ENCODE data around the gene STAT2. TPM values are rescaled to one million over a fixed set of nuclear protein-coding genes. Genes with fewer than 3 reads are reported as not detected.

The STAT2 gene
- total RNA-seq, 5 donors from 2014 or later (not counting 1 experiment from before 2014, with no cell fraction given): 117 to 187 (median 162) TPM

DNA sequence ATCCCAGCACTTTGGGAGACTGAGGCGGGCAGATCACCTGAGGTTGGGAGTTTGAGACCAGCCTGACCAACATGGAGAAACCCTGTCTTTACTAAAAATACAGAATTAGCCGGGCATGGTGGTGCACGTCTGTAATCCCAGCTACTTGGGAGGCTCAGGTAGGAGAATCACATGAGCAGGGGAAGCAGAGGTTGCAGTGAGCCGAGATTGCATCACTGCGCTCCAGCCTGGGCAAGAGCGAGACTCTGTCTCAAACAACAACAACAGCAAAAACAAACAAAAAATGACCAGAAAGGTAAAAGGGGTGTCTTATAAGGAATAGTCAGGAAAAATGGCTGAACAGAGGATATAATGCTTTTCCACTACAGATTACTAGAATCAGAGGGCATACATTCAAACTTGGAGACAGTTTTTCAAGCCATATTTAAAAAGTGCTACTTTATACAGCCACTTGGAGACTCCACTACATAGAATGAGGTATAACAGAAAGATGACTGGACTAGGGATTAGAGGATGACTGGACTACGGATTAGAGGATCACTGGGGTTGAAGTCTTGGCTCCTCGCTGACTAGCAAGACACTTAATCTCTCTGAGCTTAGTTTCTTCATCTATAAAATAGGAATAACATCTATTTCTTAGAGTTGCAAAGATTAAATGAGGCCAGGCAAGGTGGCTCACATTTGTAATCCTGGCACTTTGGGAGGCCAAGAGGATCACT lies 54.9 kb downstream of the STAT2 start:
- ChIA-PET POLR2A (no interaction called here), CTCF (interaction anchor here in 1 of 2 donors (0.7 kb wide), 1 partner anchor 11 kb away, joined by 3 read pairs; the partner anchor contains the start of gene CNPY2)
- no peak for DNase-seq
- Histone ChIP-seq H3K27ac (ENCODE audit: low read length) (no peak overlapping the region), H3K4me3 (ENCODE audit: control insufficient read depth in 1 of 2, extremely low read depth in 1 of 2, low read length in 1 of 2) (no peak overlapping the region), H3K4me1 (ENCODE audit: control insufficient read depth in 1 of 2, extremely low read depth in 1 of 2, insufficient read depth in 2 of 2, low read length in 2 of 2) (peaks cover 3 to 23% of the 10 kb centered on the region in 2 experiments), H3K36me3 (ENCODE audit: control insufficient read depth in 2 of 2, extremely low read depth in 1 of 2, insufficient read depth in 1 of 2, low read length in 1 of 2) (peaks cover 0 to 28% of the 10 kb centered on the region in 2 donors), H3K9me3 (no peaks in the 10 kb centered on the region), H3K27me3 (replicated peaks in 1 of 2; ENCODE audit: control insufficient read depth in 2 of 2, extremely low read depth in 1 of 2, insufficient read depth in 2 of 2, low read length in 1 of 2) (no peaks in the 10 kb centered on the region)
- 100% methylated on average over 2 of the region's 8 CpGs for WGBS (ENCODE audit: insufficient coverage)
- H3K9me3 Mint-ChIP-seq: no peaks in the 10 kb centered on the region
- H3K27me3 Mint-ChIP-seq: no peaks in the 10 kb centered on the region
- no peak for ATAC-seq (replicated peaks in 1 of 4)
- peaks cover 13% of the 10 kb centered on the region for H3K36me3 Mint-ChIP-seq
- H3K4me1 Mint-ChIP-seq: peaks cover 21 to 23% (median 22%) of the 10 kb centered on the region in 3 donors
- peak overlapping the region in 1 of 2 donors; percentile 82 for H3K27ac Mint-ChIP-seq
- H3K4me3 Mint-ChIP-seq: no peak overlapping the region

- Mint-ChIP-seq H3K36me3 (peaks cover 10% of the 10 kb centered on the region), H3K4me3 (no peak overlapping the region), H3K4me1 (peaks cover 26 to 28% (median 26%) of the 10 kb centered on the region in 3 donors), H3K27ac (no peak overlapping the region), H3K27me3 (no peaks in the 10 kb centered on the region), H3K9me3 (no peaks in the 10 kb centered on the region)
- Histone ChIP-seq H3K4me3 (ENCODE audit: control insufficient read depth in 1 of 2, extremely low read depth in 1 of 2, low read length in 1 of 2) (no peak overlapping the region), H3K27ac (ENCODE audit: low read length) (no peak overlapping the region), H3K36me3 (ENCODE audit: control insufficient read depth in 2 of 2, extremely low read depth in 1 of 2, insufficient read depth in 1 of 2, low read length in 1 of 2) (peaks cover 0 to 24% of the 10 kb centered on the region in 2 donors), H3K4me1 (ENCODE audit: control insufficient read depth in 1 of 2, extremely low read depth in 1 of 2, insufficient read depth in 2 of 2, low read length in 2 of 2) (peaks cover 4 to 29% of the 10 kb centered on the region in 2 experiments), H3K9me3 (no peaks in the 10 kb centered on the region), H3K27me3 (replicated peaks in 1 of 2; ENCODE audit: control insufficient read depth in 2 of 2, extremely low read depth in 1 of 2, insufficient read depth in 2 of 2, low read length in 1 of 2) (no peaks in the 10 kb centered on the region)
- ChIA-PET POLR2A (no interaction called here), CTCF (interaction anchor here in 1 of 2 donors (0.6 kb wide), 1 partner anchor 200 kb away, joined by 5 read pairs; no protein-coding TSS in a partner anchor)
- WGBS (ENCODE audit: insufficient coverage): 100% methylated on average over 2 of the region's 3 CpGs
- no peak for ATAC-seq (replicated peaks in 1 of 4)
- no peak for DNase-seq
Observed at GRCh38 chr12:56304276-56304675, 55.6 kb downstream of the STAT2 start.

- no peaks in the 10 kb centered on the region for H3K27me3 Mint-ChIP-seq
- ATAC-seq (replicated peaks in 1 of 4): no peak
- CTCF ChIA-PET: interaction anchor here (0.5 to 1.7 kb wide), 9 partner anchors 16 to 787 kb away, joined by 3 to 5 read pairs (median 4); partner anchors contain the start of genes ANKRD52 (in 1 of the 2), COQ10A (in 1 of the 2) and SMARCC2 (in 1 of the 2)
- H3K4me3 ChIP-seq (ENCODE audit: control insufficient read depth in 1 of 2, extremely low read depth in 1 of 2, low read length in 1 of 2): peak overlapping the region; percentile 25 to 83
- no peaks in the 10 kb centered on the region for H3K27me3 ChIP-seq (replicated peaks in 1 of 2; ENCODE audit: control insufficient read depth in 2 of 2, extremely low read depth in 1 of 2, insufficient read depth in 2 of 2, low read length in 1 of 2)
- peaks cover 21% of the 10 kb centered on the region for H3K36me3 Mint-ChIP-seq
- peak in 2 of 35 experiments; percentile 2 to 16 for DNase-seq
- H3K4me3 Mint-ChIP-seq: peak overlapping the region; percentile 91 to 94 (median 92)
- H3K27ac Mint-ChIP-seq: peak overlapping the region; percentile 92 to 94
- peak overlapping the region; percentile 98 for H3K27ac ChIP-seq (ENCODE audit: low read length)
- H3K36me3 ChIP-seq (ENCODE audit: control insufficient read depth in 2 of 2, extremely low read depth in 1 of 2, insufficient read depth in 1 of 2, low read length in 1 of 2): peaks cover 3 to 11% of the 10 kb centered on the region in 2 donors
- POLR2A ChIA-PET: interaction anchor here in 1 of 2 donors (0.5 kb wide), 1 partner anchor 59 kb away, joined by 5 read pairs; the partner anchor contains the start of gene STAT2
- H3K4me1 ChIP-seq (ENCODE audit: control insufficient read depth in 1 of 2, extremely low read depth in 1 of 2, insufficient read depth in 2 of 2, low read length in 2 of 2): peaks cover 17 to 57% of the 10 kb centered on the region in 2 experiments
- H3K9me3 ChIP-seq: no peaks in the 10 kb centered on the region
- no peaks in the 10 kb centered on the region for H3K9me3 Mint-ChIP-seq
- H3K4me1 Mint-ChIP-seq: peaks cover 56 to 61% (median 59%) of the 10 kb centered on the region in 3 donors
- 62% methylated on average over 18 of the region's 21 CpGs for WGBS (ENCODE audit: insufficient coverage)
Observed at GRCh38 chr12:56300644-56301464, 59.1 kb downstream of the STAT2 start.

- peak within 1 kb of the TSS; percentile 91 to 94 (median 92) for H3K4me3 Mint-ChIP-seq
- ChIA-PET POLR2A (interaction anchor here in 1 of 2 donors (1.0 kb wide), 1 partner anchor 60 kb away, joined by 6 read pairs; the partner anchor contains the start of gene STAT2), CTCF (interaction anchor here (1.0 to 1.7 kb wide), 6 partner anchors 25 to 164 kb away, joined by 3 to 4 read pairs (median 4); partner anchors contain the start of genes ANKRD52 (in 1 of the 2), COQ10A (in 1 of the 2) and RNF41 (in 1 of the 2))
- Histone ChIP-seq H3K27ac (ENCODE audit: low read length) (peak within 1 kb of the TSS; percentile 98), H3K4me1 (ENCODE audit: control insufficient read depth in 1 of 2, extremely low read depth in 1 of 2, insufficient read depth in 2 of 2, low read length in 2 of 2) (peaks cover 17 to 57% of the 10 kb centered on the region in 2 experiments), H3K36me3 (ENCODE audit: control insufficient read depth in 2 of 2, extremely low read depth in 1 of 2, insufficient read depth in 1 of 2, low read length in 1 of 2) (peaks cover 3% of the 10 kb centered on the region in 2 donors), H3K27me3 (replicated peaks in 1 of 2; ENCODE audit: control insufficient read depth in 2 of 2, extremely low read depth in 1 of 2, insufficient read depth in 2 of 2, low read length in 1 of 2) (no peaks in the 10 kb centered on the region), H3K4me3 (ENCODE audit: control insufficient read depth in 1 of 2, extremely low read depth in 1 of 2, low read length in 1 of 2) (peak within 1 kb of the TSS; percentile 78 to 83), H3K9me3 (no peaks in the 10 kb centered on the region)
- no peaks in the 10 kb centered on the region for H3K9me3 Mint-ChIP-seq
- peak; percentile 94 to 100 (median 99) for DNase-seq
- H3K27ac Mint-ChIP-seq: peak within 1 kb of the TSS; percentile 92 to 94
- peaks cover 59 to 61% (median 59%) of the 10 kb centered on the region in 3 donors for H3K4me1 Mint-ChIP-seq
- H3K27me3 Mint-ChIP-seq: no peaks in the 10 kb centered on the region
- ATAC-seq (replicated peaks in 1 of 4): peak; percentile 94 to 96 (median 94)
- H3K36me3 Mint-ChIP-seq: peaks cover 19% of the 10 kb centered on the region
- 0% methylated on average over 48 of the region's 63 CpGs for WGBS (ENCODE audit: insufficient coverage)
Observed at GRCh38 chr12:56299853-56300643, 59.9 kb downstream of the STAT2 start, which contains the start of gene CS. TSS of gene CS (minus strand) at chr12:56300330. CDS start at chr12:56300201, 129 bp downstream.

- 0% methylated on average over 4 of the region's 10 CpGs for WGBS (ENCODE audit: insufficient coverage)
- H3K4me3 Mint-ChIP-seq: peak overlapping the region; percentile 91 to 94 (median 92)
- no peaks in the 10 kb centered on the region for H3K9me3 Mint-ChIP-seq
- no peaks in the 10 kb centered on the region for H3K9me3 ChIP-seq
- peaks cover 2 to 3% of the 10 kb centered on the region in 2 donors for H3K36me3 ChIP-seq (ENCODE audit: control insufficient read depth in 2 of 2, extremely low read depth in 1 of 2, insufficient read depth in 1 of 2, low read length in 1 of 2)
- DNase-seq: peak in 18 of 35 experiments; percentile 3 to 56 (median 16)
- H3K4me3 ChIP-seq (ENCODE audit: control insufficient read depth in 1 of 2, extremely low read depth in 1 of 2, low read length in 1 of 2): peak overlapping the region; percentile 78 to 83
- H3K27me3 ChIP-seq (replicated peaks in 1 of 2; ENCODE audit: control insufficient read depth in 2 of 2, extremely low read depth in 1 of 2, insufficient read depth in 2 of 2, low read length in 1 of 2): no peaks in the 10 kb centered on the region
- CTCF ChIA-PET: interaction anchor here (0.5 to 1.7 kb wide), 8 partner anchors 19 to 165 kb away, joined by 3 to 7 read pairs (median 4); partner anchors contain the start of genes ANKRD52 (in 1 of the 2), COQ10A (in 1 of the 2), RNF41 (in 1 of the 2) and STAT2 (in 1 of the 2)
- H3K27ac ChIP-seq (ENCODE audit: low read length): peak overlapping the region; percentile 98
- no peaks in the 10 kb centered on the region for H3K27me3 Mint-ChIP-seq
- POLR2A ChIA-PET: interaction anchor here in 1 of 2 donors (1.0 kb wide), 1 partner anchor 60 kb away, joined by 6 read pairs; the partner anchor contains the start of gene STAT2
- peaks cover 17 to 62% of the 10 kb centered on the region in 2 experiments for H3K4me1 ChIP-seq (ENCODE audit: control insufficient read depth in 1 of 2, extremely low read depth in 1 of 2, insufficient read depth in 2 of 2, low read length in 2 of 2)
- peaks cover 59 to 63% (median 59%) of the 10 kb centered on the region in 3 donors for H3K4me1 Mint-ChIP-seq
- peak in 3 of 4 experiments; percentile 3 to 10 (median 5) for ATAC-seq (replicated peaks in 1 of 4)
- peak overlapping the region; percentile 92 to 94 for H3K27ac Mint-ChIP-seq
- peaks cover 17% of the 10 kb centered on the region for H3K36me3 Mint-ChIP-seq
Observed at GRCh38 chr12:56299308-56299852, 60.5 kb downstream of the STAT2 start.

Measured in T-cell (primary cell).